SK-N-SH (cell line): Measurements from ENCODE around the gene CANT1. TPM values are rescaled to one million over a fixed set of nuclear protein-coding genes. Genes with fewer than 3 reads are reported as not detected.

Source experiments
- CTCF ChIA-PET: fragments of 300-600, 350-600 bp; formaldehyde crosslinking; extraction: SDS; loops from one replicate; lab custom pipeline; 2021; lab: Yijun Ruan, JAX
- POLR2A ChIA-PET: fragments of 350-600 bp; sonication (Branson Sonifier 250); formaldehyde crosslinking; extraction: SDS; loops from one replicate; lab custom pipeline; 2020; ENCODE audit warnings: antibody characterized with exemption, inconsistent platforms; lab: Yijun Ruan, JAX
- DNase-seq: peaks from one replicate; pipeline ENCODE4 v3.0.0; 2012
- H2AFZ ChIP-seq: fragments of 200-600 bp; sonication (generic); 2 replicates; pipeline ENCODE4 v1.8.1; 2016; ENCODE audit warnings: antibody characterized with exemption, mild to moderate bottlenecking, low read depth
- H3F3A ChIP-seq: fragments of 200-600 bp; sonication (generic); replicated peaks from 2 replicates; pipeline ENCODE3; 2016; ENCODE audit warnings: antibody characterized with exemption, mild to moderate bottlenecking; ENCODE audit not compliant: insufficient read depth
- H3K27ac ChIP-seq, 2 experiments: fragments of 200-500 bp in 1 of 2; fragments of 200-600 bp in 1 of 2; sonication (Bioruptor generic) in 1 of 2; sonication (generic), shearing (Covaris generic) in 1 of 2; 2 replicates each; pipeline versions ENCODE4 v1.5.1 to v1.6.1; 2014 to 2016; ENCODE audit warnings: low read depth in 2 of 2, inconsistent platforms in 1 of 2, low read length in 1 of 2, mild to moderate bottlenecking in 1 of 2, mixed read lengths in 1 of 2
- H3K27me3 ChIP-seq: fragments of 200-600 bp; sonication (generic), shearing (Covaris generic); 2 replicates; pipeline ENCODE4 v1.6.1; 2016; ENCODE audit warnings: mixed run types; ENCODE audit not compliant: insufficient read depth
- H3K36me3 ChIP-seq, 2 experiments: fragments of 200-500 bp in 1 of 2; fragments of 200-600 bp in 1 of 2; sonication (Bioruptor generic) in 1 of 2; sonication (generic) in 1 of 2; replicated peaks in 1 of 2; 2 replicates each; pipeline versions ENCODE3 to v1.5.1; 2014 to 2016; ENCODE audit warnings: low read length in 1 of 2, mild to moderate bottlenecking in 1 of 2; ENCODE audit not compliant: insufficient read depth in 2 of 2, control insufficient read depth in 1 of 2
- H3K4me1 ChIP-seq, 2 experiments: fragments of 200-500 bp in 1 of 2; fragments of 200-600 bp in 1 of 2; sonication (Bioruptor generic) in 1 of 2; sonication (generic), shearing (Covaris generic) in 1 of 2; 2 replicates each; pipeline versions ENCODE4 v1.5.1 to v1.6.1; 2014 to 2016; ENCODE audit warnings: low read depth in 1 of 2, low read length in 1 of 2, mixed run types in 1 of 2; ENCODE audit not compliant: insufficient read depth in 2 of 2, control insufficient read depth in 1 of 2
- H3K4me2 ChIP-seq: fragments of 200-600 bp; sonication (generic), shearing (Covaris generic); 2 replicates; pipeline ENCODE4 v1.6.1; 2017; ENCODE audit warnings: mixed run types
- H3K4me3 ChIP-seq, 2 experiments: fragments of 200-500 bp in 1 of 2; fragments of 200-600 bp in 1 of 2; sonication (Bioruptor generic) in 1 of 2; sonication (generic), shearing (Covaris generic) in 1 of 2; 2 replicates each; pipeline versions ENCODE4 v1.5.1 to v1.8.1; 2014 to 2016; ENCODE audit warnings: low read depth in 2 of 2, inconsistent platforms in 1 of 2, low read length in 1 of 2, mild to moderate bottlenecking in 1 of 2, mixed read lengths in 1 of 2, moderate library complexity in 1 of 2
- H3K79me2 ChIP-seq: fragments of 200-600 bp; sonication (generic); 2 replicates; pipeline ENCODE4 v1.8.1; 2017; ENCODE audit warnings: mild to moderate bottlenecking; ENCODE audit not compliant: insufficient read depth
- H3K9ac ChIP-seq: fragments of 200-600 bp; sonication (generic); 2 replicates; pipeline ENCODE4 v1.6.1; 2017; ENCODE audit warnings: mixed run types
- H3K9me2 ChIP-seq: fragments of 200-600 bp; sonication (generic); 2 replicates; pipeline ENCODE4 v1.6.1; 2017; ENCODE audit warnings: mixed run types
- H3K9me3 ChIP-seq: fragments of 200-600 bp; sonication (generic); 2 replicates; pipeline ENCODE4 v1.6.1; 2017; ENCODE audit warnings: mixed run types, mild to moderate bottlenecking, moderate library complexity
- H4K20me1 ChIP-seq: fragments of 200-600 bp; sonication (generic); 2 replicates; pipeline ENCODE4 v1.6.1; 2017; ENCODE audit warnings: mild to moderate bottlenecking, mixed run types; ENCODE audit not compliant: insufficient read depth
- CHD2 ChIP-seq: fragments of 150-350 bp; IDR thresholded peaks from 2 replicates; pipeline ENCODE4 v1.6.1; 2018; ENCODE audit warnings: low read length; ENCODE audit not compliant: partially characterized antibody
- EP300 ChIP-seq, 2 experiments: IDR thresholded peaks; 2 replicates each; pipeline versions ENCODE4 v1.4.0 to v1.6.1; 2012; ENCODE audit warnings: borderline replicate concordance in 1 of 2, low read depth in 1 of 2, low read length in 1 of 2
- EZH2phosphoT487 ChIP-seq: fragments of 200-600 bp; sonication (generic); IDR thresholded peaks from 2 replicates; pipeline ENCODE4 v1.6.1; 2017; ENCODE audit warnings: low read depth, mixed run types, mild to moderate bottlenecking, antibody characterized with exemption, moderate library complexity, borderline replicate concordance
- FOSL2 ChIP-seq: IDR thresholded peaks from 2 replicates; pipeline ENCODE4 v1.4.0; 2012; ENCODE audit warnings: low read depth, mild to moderate bottlenecking, moderate library complexity, borderline replicate concordance
- FOXM1 ChIP-seq: IDR thresholded peaks from 2 replicates; pipeline ENCODE4 v1.4.0; 2012; ENCODE audit warnings: low read depth, mild to moderate bottlenecking
- GATA2 ChIP-seq: sonication (generic); formaldehyde crosslinking; IDR thresholded peaks from 2 replicates; pipeline ENCODE4 v1.5.0; 2020; ENCODE audit warnings: mild to moderate bottlenecking, missing genetic modification reagents
- POLR2AphosphoS5 ChIP-seq: IDR thresholded peaks from 2 replicates; pipeline ENCODE4 v1.6.1; 2012; ENCODE audit warnings: low read depth, low read length
- SIN3A ChIP-seq: IDR thresholded peaks from 2 replicates; pipeline ENCODE4 v1.6.1; 2012; ENCODE audit warnings: low read depth, mild to moderate bottlenecking, low read length, moderate library complexity, borderline replicate concordance
- SMC3 ChIP-seq: IDR thresholded peaks from 2 replicates; pipeline ENCODE4 v1.6.1; 2012; ENCODE audit warnings: low read depth, low read length, improper control_type of control experiment
- TAF1 ChIP-seq: IDR thresholded peaks from 2 replicates; pipeline ENCODE4 v1.6.1; 2012; ENCODE audit warnings: low read depth, mild to moderate bottlenecking, low read length, moderate library complexity, borderline replicate concordance
- USF1 ChIP-seq: IDR thresholded peaks from 2 replicates; pipeline ENCODE4 v1.4.0; 2012; ENCODE audit warnings: low read depth, borderline replicate concordance
- YY1 ChIP-seq: IDR thresholded peaks from 2 replicates; pipeline ENCODE4 v1.4.0; 2012; ENCODE audit warnings: low read depth, mild to moderate bottlenecking
- ZBTB33 ChIP-seq: IDR thresholded peaks from 2 replicates; pipeline ENCODE4 v1.4.0; 2012; ENCODE audit warnings: low read depth, borderline replicate concordance
- WGBS: methylation state at CpG from one replicate; pipeline ENCODE4 v1.1.6; 2017; ENCODE audit warnings: low lambda C conversion rate; 5-methylcytosine and 5-hydroxymethylcytosine counted together
- polyA plus RNA-seq, 3 experiments: library from polyadenylated mRNA; depleted of rRNA; stranded (reverse); fragments of >200 nt; gene quantifications; 2 replicates each; pipeline ENCODE4 v1.2.3, GENCODE V29; 2012
- TF ChIP-seq, protein P1 (sequence below): IDR thresholded peaks from 2 replicates; pipeline ENCODE4 v1.6.1; 2012; ENCODE audit warnings: mild to moderate bottlenecking, low read depth, low read length, moderate library complexity
- TF ChIP-seq, protein P2 (sequence below): fragments of 150-350 bp; IDR thresholded peaks from 2 replicates; pipeline ENCODE4 v1.6.1; 2017; ENCODE audit warnings: antibody characterized with exemption, low read length, low read depth, borderline replicate concordance
- TF ChIP-seq, protein P3 (sequence below): fragments of 200-600 bp; sonication (generic); IDR thresholded peaks from 2 replicates; pipeline ENCODE4 v1.6.1; 2017; ENCODE audit warnings: antibody characterized with exemption, mild to moderate bottlenecking, moderate library complexity

Gene CANT1
- polyA plus RNA-seq, 1 of the 3 experiments (the other 2 are of a cell fraction) = 87.4 TPM

- no peaks in the 10 kb centered on the region for H3K9me2 ChIP-seq
- H3K27ac ChIP-seq = no peak overlapping the region
- no peak overlapping the region for H3K9ac ChIP-seq
- no peaks in the 10 kb centered on the region for H4K20me1 ChIP-seq
- H2AFZ ChIP-seq = no peak overlapping the region
- CTCF ChIA-PET = interaction anchor here (1.1 to 22.0 kb wide), 10 partner anchors 9 to 132 kb away, joined by 3 to 405 read pairs (median 11); no protein-coding TSS in a partner anchor
- H3K4me3 ChIP-seq = no peak overlapping the region
- DNase-seq = no peak
- H3F3A ChIP-seq = peaks cover 4% of the 10 kb centered on the region
- H3K36me3 ChIP-seq = peaks cover 0 to 5% of the 10 kb centered on the region in 2 experiments
- H3K79me2 ChIP-seq = no peaks in the 10 kb centered on the region
- peaks cover 25% of the 10 kb centered on the region for H3K9me3 ChIP-seq
- H3K4me1 ChIP-seq = peaks cover 0 to 4% of the 10 kb centered on the region in 2 experiments; a peak in 1 of 4 replicates
- TF ChIP-seq SIN3A = no peak
- no peak for TF ChIP-seq CHD2
- TF ChIP-seq USF1 = no peak
- TF ChIP-seq ZBTB33 = no peak
- no peak for TF ChIP-seq YY1
- TF ChIP-seq, protein P1, sequence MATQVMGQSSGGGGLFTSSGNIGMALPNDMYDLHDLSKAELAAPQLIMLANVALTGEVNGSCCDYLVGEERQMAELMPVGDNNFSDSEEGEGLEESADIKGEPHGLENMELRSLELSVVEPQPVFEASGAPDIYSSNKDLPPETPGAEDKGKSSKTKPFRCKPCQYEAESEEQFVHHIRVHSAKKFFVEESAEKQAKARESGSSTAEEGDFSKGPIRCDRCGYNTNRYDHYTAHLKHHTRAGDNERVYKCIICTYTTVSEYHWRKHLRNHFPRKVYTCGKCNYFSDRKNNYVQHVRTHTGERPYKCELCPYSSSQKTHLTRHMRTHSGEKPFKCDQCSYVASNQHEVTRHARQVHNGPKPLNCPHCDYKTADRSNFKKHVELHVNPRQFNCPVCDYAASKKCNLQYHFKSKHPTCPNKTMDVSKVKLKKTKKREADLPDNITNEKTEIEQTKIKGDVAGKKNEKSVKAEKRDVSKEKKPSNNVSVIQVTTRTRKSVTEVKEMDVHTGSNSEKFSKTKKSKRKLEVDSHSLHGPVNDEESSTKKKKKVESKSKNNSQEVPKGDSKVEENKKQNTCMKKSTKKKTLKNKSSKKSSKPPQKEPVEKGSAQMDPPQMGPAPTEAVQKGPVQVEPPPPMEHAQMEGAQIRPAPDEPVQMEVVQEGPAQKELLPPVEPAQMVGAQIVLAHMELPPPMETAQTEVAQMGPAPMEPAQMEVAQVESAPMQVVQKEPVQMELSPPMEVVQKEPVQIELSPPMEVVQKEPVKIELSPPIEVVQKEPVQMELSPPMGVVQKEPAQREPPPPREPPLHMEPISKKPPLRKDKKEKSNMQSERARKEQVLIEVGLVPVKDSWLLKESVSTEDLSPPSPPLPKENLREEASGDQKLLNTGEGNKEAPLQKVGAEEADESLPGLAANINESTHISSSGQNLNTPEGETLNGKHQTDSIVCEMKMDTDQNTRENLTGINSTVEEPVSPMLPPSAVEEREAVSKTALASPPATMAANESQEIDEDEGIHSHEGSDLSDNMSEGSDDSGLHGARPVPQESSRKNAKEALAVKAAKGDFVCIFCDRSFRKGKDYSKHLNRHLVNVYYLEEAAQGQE = no peak
- TF ChIP-seq, protein P2, sequence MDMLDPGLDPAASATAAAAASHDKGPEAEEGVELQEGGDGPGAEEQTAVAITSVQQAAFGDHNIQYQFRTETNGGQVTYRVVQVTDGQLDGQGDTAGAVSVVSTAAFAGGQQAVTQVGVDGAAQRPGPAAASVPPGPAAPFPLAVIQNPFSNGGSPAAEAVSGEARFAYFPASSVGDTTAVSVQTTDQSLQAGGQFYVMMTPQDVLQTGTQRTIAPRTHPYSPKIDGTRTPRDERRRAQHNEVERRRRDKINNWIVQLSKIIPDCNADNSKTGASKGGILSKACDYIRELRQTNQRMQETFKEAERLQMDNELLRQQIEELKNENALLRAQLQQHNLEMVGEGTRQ = no peak
- TF ChIP-seq, protein P3, sequence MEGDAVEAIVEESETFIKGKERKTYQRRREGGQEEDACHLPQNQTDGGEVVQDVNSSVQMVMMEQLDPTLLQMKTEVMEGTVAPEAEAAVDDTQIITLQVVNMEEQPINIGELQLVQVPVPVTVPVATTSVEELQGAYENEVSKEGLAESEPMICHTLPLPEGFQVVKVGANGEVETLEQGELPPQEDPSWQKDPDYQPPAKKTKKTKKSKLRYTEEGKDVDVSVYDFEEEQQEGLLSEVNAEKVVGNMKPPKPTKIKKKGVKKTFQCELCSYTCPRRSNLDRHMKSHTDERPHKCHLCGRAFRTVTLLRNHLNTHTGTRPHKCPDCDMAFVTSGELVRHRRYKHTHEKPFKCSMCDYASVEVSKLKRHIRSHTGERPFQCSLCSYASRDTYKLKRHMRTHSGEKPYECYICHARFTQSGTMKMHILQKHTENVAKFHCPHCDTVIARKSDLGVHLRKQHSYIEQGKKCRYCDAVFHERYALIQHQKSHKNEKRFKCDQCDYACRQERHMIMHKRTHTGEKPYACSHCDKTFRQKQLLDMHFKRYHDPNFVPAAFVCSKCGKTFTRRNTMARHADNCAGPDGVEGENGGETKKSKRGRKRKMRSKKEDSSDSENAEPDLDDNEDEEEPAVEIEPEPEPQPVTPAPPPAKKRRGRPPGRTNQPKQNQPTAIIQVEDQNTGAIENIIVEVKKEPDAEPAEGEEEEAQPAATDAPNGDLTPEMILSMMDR = no peak
- TF ChIP-seq EP300 (IDR thresholded peaks at IDR 0.05; ENCODE audit: borderline replicate concordance in 1 of 2, low read depth in 1 of 2, low read length in 1 of 2) = no peak
- TF ChIP-seq TAF1 = no peak
- no peak for TF ChIP-seq FOXM1
- TF ChIP-seq EZH2phosphoT487 = no peak
- no peak for TF ChIP-seq FOSL2
- TF ChIP-seq POLR2AphosphoS5 = no peak
- TF ChIP-seq GATA2 (CRISPR knock-in tag) = no peak
- no peak for TF ChIP-seq SMC3
- H3K27me3 ChIP-seq = no peaks in the 10 kb centered on the region
- POLR2A ChIA-PET = no interaction called here
- H3K4me2 ChIP-seq = no peak overlapping the region
- 64% methylated on average over 6 of the region's 6 CpGs for WGBS
Observed at GRCh38 chr17:79017546-79018369, 8.2 kb upstream of the CANT1 start.
